Ectodermal cell (in vitro differentiated cells): ENCODE measurements around the gene TBC1D4.

Experiments used
- H3K27ac ChIP-seq: 2 replicates; pipeline ENCODE4 v1.7.0; 2013; ENCODE audit warnings: mild to moderate bottlenecking, low read depth, low read length; ENCODE audit not compliant: insufficient read depth, poor library complexity, severe bottlenecking
- H3K27me3 ChIP-seq: 2 replicates; pipeline ENCODE4 v1.7.0; 2013; ENCODE audit warnings: mild to moderate bottlenecking, low read length; ENCODE audit not compliant: insufficient read depth, control insufficient read depth, poor library complexity, severe bottlenecking
- H3K36me3 ChIP-seq: one replicate; pipeline ENCODE4 v1.7.0; 2013; ENCODE audit warnings: low read length; ENCODE audit not compliant: control insufficient read depth, insufficient read depth
- H3K4me1 ChIP-seq: one replicate; pipeline ENCODE4 v1.7.0; 2013; ENCODE audit warnings: low read length; ENCODE audit not compliant: control insufficient read depth, insufficient read depth
- H3K4me3 ChIP-seq: 2 replicates; pipeline ENCODE4 v1.7.0; 2013; ENCODE audit warnings: low read depth, low read length, control low read depth; ENCODE audit not compliant: insufficient read depth
- H3K9me3 ChIP-seq: 2 replicates; pipeline ENCODE4 v1.7.0; 2013; ENCODE audit warnings: mild to moderate bottlenecking, low read length, moderate library complexity; ENCODE audit not compliant: control insufficient read depth
- WGBS, 2 experiments: methylation state at CpG; one replicate each; pipeline ENCODE4 v1.1.7; 2013; ENCODE audit warnings: missing lambda C conversion rate in 2 of 2; 5-methylcytosine and 5-hydroxymethylcytosine counted together

Gene TBC1D4

DNA sequence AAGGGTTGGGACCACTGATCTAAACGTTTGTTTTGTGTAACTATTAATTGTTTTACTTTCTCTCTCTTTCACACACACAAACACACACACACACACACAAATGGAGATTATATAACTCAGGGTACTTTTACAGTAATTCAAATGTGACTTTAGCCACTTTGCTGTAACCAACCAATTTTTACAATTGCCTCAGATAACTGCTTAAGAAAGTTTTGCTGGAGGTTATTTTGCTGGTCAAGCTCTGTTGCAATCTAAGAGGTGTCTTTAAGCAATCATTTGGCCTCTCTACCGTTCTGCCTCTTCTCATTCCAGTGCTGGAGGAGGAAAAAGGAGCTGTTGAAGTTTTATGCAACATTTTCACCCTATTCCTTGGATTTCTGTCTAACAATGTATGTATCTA, 63.0 kb downstream of the TBC1D4 start:
- WGBS, 2 experiments: 80 to 85% methylated on average over 2 of the region's 2 CpGs
- H3K4me3 ChIP-seq: no peak overlapping the region
- no peaks in the 10 kb centered on the region for H3K36me3 ChIP-seq
- no peaks in the 10 kb centered on the region for H3K9me3 ChIP-seq
- H3K4me1 ChIP-seq: peaks cover 5% of the 10 kb centered on the region
- no peak overlapping the region for H3K27ac ChIP-seq
- H3K27me3 ChIP-seq: no peaks in the 10 kb centered on the region

DNA sequence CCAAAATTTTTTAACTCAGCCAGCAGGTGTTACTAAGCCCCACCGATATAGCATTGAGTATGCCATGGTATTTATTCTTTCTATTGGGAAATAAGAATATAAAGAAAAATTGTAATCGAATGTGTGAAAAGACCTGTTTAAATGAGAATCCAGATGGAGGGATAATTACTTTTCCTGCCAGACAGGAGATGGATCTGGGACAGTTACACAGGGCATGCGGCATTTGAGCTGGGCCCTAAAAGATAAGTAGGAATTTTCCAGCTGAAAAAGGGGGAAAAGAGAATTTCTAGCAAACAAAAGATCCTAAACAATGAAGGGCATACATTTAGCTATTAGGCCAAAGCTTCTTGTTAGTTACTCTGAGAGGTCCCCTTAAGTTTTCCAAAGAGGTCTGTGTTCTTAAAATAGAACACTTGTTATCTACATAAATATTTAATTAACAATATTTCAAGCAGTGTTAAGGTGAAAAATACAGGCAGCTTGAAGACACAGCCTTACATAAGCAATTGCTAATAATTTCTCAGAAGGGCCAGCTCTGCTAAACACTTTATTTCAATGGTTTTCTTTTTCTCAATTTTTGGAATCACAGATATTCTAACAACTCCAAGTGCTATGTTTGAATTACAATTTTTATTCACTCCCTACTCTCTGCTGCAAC, 63.7 kb downstream of the TBC1D4 start:
- H3K4me1 ChIP-seq: peaks cover 5% of the 10 kb centered on the region
- no peak overlapping the region for H3K4me3 ChIP-seq
- H3K27ac ChIP-seq: no peak overlapping the region
- H3K27me3 ChIP-seq: no peaks in the 10 kb centered on the region
- H3K36me3 ChIP-seq: no peaks in the 10 kb centered on the region
- 88 to 93% methylated on average over 3 of the region's 3 CpGs for WGBS, 2 experiments
- no peaks in the 10 kb centered on the region for H3K9me3 ChIP-seq

DNA sequence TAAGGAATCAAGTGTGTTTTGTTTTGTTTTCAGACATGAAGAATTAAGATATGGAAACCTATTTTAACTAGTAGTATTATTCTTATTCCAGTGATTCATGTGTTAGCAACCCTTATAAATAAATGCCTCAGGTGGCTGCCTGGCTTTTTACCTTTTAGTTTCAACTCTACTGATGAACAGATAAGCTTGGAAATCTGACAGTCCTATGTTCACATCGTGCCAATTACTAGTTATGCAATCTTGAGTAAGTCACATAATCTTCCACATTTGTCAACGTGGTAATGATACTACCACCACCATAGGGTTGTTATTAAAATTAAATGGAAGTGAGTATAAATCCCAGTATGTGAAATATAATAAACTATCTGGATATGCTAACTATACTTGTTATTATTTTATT, 64.3 kb downstream of the TBC1D4 start:
- Histone ChIP-seq H3K4me1 (peaks cover 5% of the 10 kb centered on the region), H3K27me3 (no peaks in the 10 kb centered on the region), H3K9me3 (no peaks in the 10 kb centered on the region), H3K27ac (no peak overlapping the region), H3K4me3 (no peak overlapping the region), H3K36me3 (no peaks in the 10 kb centered on the region)
- WGBS, 2 experiments: 100% methylated on average over 2 of the region's 2 CpGs; no CpG with 5 or more reads in 1 of the 2 experiments

DNA sequence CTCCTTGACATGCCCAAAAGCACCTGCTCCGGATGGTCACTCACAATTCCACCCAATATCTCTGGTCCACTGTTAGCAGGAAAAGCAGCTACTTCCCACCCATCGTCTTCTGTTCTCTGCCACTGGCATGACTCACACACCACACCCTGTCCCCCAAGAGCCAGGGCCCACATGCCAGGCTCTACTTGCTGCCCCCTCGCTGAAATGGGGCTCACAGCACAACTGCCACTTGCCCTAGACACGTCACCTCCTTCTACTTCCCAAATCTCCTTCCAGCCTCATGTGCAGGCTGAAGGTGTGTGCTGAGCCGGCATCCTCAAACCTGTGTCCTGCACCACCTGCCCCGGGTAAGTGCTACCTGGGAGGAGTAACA, 65.0 kb downstream of the TBC1D4 start:
- WGBS, 2 experiments: 94 to 98% methylated on average over 6 of the region's 6 CpGs
- no peak overlapping the region for H3K27ac ChIP-seq
- H3K27me3 ChIP-seq: no peaks in the 10 kb centered on the region
- H3K4me1 ChIP-seq: peaks cover 5% of the 10 kb centered on the region
- H3K4me3 ChIP-seq: no peak overlapping the region
- no peaks in the 10 kb centered on the region for H3K9me3 ChIP-seq
- no peaks in the 10 kb centered on the region for H3K36me3 ChIP-seq

DNA sequence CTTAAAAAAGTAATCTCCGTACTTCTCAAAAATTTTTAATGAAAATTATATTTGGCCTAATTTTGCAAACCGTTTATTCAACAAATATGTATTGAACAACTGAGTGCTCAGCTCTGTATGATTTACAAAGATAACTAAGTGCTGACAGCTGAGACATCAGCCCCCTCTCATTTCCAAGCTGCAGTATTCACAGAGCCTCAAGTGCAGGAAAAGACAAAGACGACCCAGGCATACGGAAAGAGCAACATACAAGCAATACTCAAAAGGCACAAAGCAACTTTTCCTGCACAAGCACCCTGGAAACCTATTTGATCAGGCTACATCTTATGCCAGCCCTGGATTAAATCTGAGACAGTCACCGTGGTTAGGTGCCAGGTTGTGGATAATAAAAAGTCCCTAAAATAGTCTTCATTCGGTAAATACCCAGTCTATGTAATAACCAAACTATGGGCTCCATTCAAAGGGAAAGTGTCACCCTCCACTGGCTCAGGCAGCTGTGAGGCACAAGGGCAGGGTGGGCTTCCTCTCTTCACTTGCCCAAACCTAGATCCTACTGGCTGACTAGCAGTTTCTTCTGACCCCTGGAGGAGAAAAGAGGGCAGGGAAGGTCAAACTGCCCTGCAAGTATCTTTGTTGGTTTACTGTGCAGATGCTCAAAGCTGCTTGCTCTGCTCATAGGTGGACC, 65.5 kb downstream of the TBC1D4 start:
- Histone ChIP-seq H3K27ac (no peak overlapping the region), H3K27me3 (no peaks in the 10 kb centered on the region), H3K4me1 (peaks cover 5% of the 10 kb centered on the region), H3K9me3 (no peaks in the 10 kb centered on the region), H3K36me3 (no peaks in the 10 kb centered on the region), H3K4me3 (no peak overlapping the region)
- WGBS, 2 experiments: 85 to 87% methylated on average over 3 to 5 of the region's 6 CpGs

DNA sequence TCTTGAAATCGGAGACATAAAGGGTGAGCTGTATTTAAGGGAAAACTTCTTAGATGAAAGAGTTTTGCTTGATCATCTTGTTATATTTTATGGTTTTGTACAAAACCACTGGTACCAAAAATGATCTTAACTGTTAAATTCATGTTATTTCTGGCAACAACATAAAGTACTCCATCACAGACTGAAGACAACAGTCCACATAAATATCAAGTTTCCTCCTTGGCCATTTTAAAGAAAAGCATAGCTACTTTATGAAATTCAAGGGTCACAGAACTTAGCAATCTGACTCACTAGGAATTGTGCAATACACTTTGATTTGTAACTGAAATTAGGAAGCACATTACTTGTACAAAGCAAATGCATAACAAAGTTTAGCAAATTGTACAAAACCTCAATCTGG, 66.3 kb downstream of the TBC1D4 start:
- peaks cover 5% of the 10 kb centered on the region for H3K4me1 ChIP-seq
- no peak overlapping the region for H3K4me3 ChIP-seq
- WGBS, 2 experiments: 94% methylated on average over 1 of the region's 1 CpG; no CpG with 5 or more reads in 1 of the 2 experiments
- no peaks in the 10 kb centered on the region for H3K36me3 ChIP-seq
- no peaks in the 10 kb centered on the region for H3K27me3 ChIP-seq
- no peaks in the 10 kb centered on the region for H3K9me3 ChIP-seq
- H3K27ac ChIP-seq: no peak overlapping the region

DNA sequence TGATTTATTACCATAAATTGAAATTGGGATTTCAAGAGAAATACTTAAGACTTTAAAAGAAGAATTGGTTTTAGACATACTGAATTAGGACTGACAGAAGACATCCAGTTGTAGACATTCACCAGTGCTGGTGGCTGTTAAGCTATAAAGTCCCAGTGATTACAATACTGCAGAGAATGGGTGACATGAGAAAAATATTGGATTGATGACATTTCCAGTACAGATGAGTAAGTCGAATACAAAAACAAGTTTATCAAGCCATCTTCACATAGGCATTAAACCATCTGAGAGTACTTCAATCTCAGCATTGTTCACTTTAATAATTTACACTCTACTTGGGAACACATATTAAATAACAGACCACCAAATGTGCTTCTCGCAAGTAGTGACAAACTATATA, 66.8 kb downstream of the TBC1D4 start:
- no peaks in the 10 kb centered on the region for H3K9me3 ChIP-seq
- H3K4me1 ChIP-seq: peaks cover 5% of the 10 kb centered on the region
- no peaks in the 10 kb centered on the region for H3K27me3 ChIP-seq
- no peaks in the 10 kb centered on the region for H3K36me3 ChIP-seq
- WGBS, 2 experiments: 97 to 100% methylated on average over 2 of the region's 2 CpGs
- H3K4me3 ChIP-seq: no peak overlapping the region
- H3K27ac ChIP-seq: no peak overlapping the region

DNA sequence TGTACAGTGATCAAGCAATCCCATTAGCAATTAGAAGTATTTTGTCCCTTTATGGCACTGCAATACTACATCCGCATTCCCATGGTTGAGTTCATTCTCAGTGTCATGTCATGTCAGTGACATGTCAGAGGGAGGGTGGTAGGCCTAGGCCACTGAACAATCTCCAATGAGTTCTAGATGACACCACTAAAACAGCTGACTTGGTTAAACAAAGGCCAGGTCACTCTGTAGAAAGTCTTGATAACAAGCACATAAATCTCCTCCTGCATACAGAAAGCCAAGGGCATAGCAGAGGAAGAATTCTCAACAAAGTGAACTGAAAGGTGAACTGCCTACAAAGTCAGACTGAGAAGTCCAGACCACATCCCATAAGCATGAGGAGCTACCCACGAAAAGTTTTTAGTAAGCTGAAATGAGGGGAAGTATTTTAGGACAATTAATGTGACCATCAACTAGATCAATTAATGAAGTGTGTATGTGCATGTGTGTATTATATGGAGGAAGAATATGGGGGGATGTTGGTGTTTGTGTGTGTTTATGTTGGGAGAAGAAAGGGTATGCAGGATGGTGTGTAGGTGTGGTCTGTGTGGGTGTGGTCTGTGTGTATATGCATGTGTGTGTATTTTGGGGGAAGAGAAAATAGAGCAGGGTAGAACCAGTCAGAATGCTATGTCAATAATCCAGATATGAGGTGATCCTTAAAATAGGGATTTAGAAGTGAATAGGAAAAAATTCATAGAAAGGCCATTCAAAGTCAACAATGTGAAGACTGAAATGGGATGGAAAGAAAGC, 67.7 kb downstream of the TBC1D4 start:
- Histone ChIP-seq H3K27ac (no peak overlapping the region), H3K36me3 (no peaks in the 10 kb centered on the region), H3K27me3 (no peaks in the 10 kb centered on the region), H3K4me3 (no peak overlapping the region), H3K4me1 (peaks cover 5% of the 10 kb centered on the region), H3K9me3 (no peaks in the 10 kb centered on the region)
- 95 to 100% methylated on average over 2 of the region's 2 CpGs for WGBS, 2 experiments

DNA sequence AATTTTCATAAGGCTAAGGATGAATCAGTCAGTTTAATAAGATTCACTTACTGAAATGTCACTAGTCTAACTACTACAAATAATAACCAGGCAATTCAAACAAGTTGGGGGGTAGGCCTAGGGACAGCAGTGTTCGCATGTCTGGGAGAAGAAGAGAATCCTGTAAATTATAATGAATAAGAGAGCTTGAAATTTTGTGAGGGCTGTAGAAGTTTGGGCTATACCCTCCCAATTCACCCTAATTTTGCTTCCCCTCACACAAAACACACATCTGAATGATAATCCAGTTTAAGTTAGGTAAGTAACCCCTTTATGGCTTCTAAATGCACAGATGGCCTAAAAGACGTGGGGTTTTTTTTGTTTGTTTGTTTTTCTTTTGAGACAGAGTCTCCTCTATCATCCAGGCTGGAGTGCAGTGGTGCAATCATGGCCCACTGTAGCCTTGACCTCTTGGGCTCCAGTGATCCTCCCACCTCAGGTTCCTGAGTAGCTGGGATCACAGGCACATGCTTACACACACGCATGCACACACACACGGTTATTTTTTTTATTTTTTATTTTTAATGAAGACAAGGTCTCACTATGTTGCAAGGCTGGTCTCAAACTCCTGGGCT, 69.9 kb downstream of the TBC1D4 start:
- Histone ChIP-seq H3K36me3 (no peaks in the 10 kb centered on the region), H3K9me3 (no peaks in the 10 kb centered on the region), H3K4me3 (no peak overlapping the region), H3K27me3 (no peaks in the 10 kb centered on the region), H3K27ac (no peak overlapping the region), H3K4me1 (no peaks in the 10 kb centered on the region)
- 83 to 85% methylated on average over 3 to 4 of the region's 4 CpGs for WGBS, 2 experiments

DNA sequence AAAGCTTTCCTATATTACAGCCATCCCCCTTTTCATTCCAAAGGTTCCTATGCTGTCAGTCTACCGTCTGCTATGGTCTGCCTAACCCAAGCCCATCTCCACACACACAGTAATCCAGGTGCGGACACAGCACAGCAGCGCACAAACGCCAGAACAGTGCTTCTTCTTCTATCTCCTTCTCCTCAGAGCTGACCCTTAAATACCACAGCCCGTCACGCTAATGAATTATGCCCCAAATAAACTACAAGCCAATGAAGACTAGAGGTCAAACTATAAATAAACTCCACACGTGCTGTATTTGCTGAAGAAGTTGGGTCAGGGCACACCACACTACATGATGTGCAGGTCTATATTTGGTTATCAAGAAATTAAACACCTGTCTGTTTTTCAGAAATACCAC, 71.8 kb downstream of the TBC1D4 start:
- Histone ChIP-seq H3K4me1 (peaks cover 10% of the 10 kb centered on the region), H3K27me3 (no peaks in the 10 kb centered on the region)
- 95% methylated on average over 7 of the region's 7 CpGs for WGBS, 2 experiments

More for the DNA sequence above, 71.8 kb downstream of the TBC1D4 start:
- no peaks in the 10 kb centered on the region for H3K9me3 ChIP-seq
- H3K4me3 ChIP-seq: no peak overlapping the region
- H3K36me3 ChIP-seq: no peaks in the 10 kb centered on the region
- no peak overlapping the region for H3K27ac ChIP-seq
